ENCODE measurements around the gene ASMTL. TPM values are rescaled to one million over a fixed set of nuclear protein-coding genes. Genes with fewer than 3 reads are reported as not detected.
A peak's percentile ranks its signal among the peaks of the same experiment; 100 is the strongest.

The ASMTL gene
- polyA plus RNA-seq, 1 experiment: 18.9 TPM

GRCh38 chrX:1453395-1453783 is 680 bp upstream of the ASMTL start:
- no peaks in the 10 kb centered on the region for H3K27me3 ChIP-seq (ENCODE audit: control insufficient read depth, insufficient read depth, low read length)
- peak; percentile 33 for DNase-seq (ENCODE audit: low read depth, low spot score)
- CTCF ChIA-PET: no interaction called here
- H3K9me3 ChIP-seq (ENCODE audit: control insufficient read depth, insufficient read depth, low read length): peaks cover 7% of the 10 kb centered on the region
- H3K4me3 ChIP-seq (ENCODE audit: low read depth, low read length): peak overlapping the region; percentile 73
- peak overlapping the region; percentile 89 for H3K27ac ChIP-seq (ENCODE audit: low read depth, low read length)
- no peak for TF ChIP-seq CTCF (IDR thresholded peaks at IDR 0.05; ENCODE audit: low read depth, low read length)
- POLR2A ChIA-PET: no interaction called here

- DNase-seq (ENCODE audit: low read depth, low spot score): no peak
- Histone ChIP-seq H3K4me3 (ENCODE audit: low read depth, low read length) (peak overlapping the region; percentile 87), H3K27ac (ENCODE audit: low read depth, low read length) (no peak overlapping the region), H3K27me3 (ENCODE audit: control insufficient read depth, insufficient read depth, low read length) (no peaks in the 10 kb centered on the region), H3K9me3 (ENCODE audit: control insufficient read depth, insufficient read depth, low read length) (peaks cover 12% of the 10 kb centered on the region)
- no peak for TF ChIP-seq CTCF (IDR thresholded peaks at IDR 0.05; ENCODE audit: low read depth, low read length)
- POLR2A ChIA-PET: no interaction called here
- CTCF ChIA-PET: no interaction called here
These were observed 821 bp downstream of the ASMTL start for GRCh38 chrX:1451661-1452515.

- ChIA-PET CTCF (no interaction called here), POLR2A (no interaction called here)
- peaks cover 12% of the 10 kb centered on the region for H3K9me3 ChIP-seq (ENCODE audit: control insufficient read depth, insufficient read depth, low read length)
- TF ChIP-seq CTCF (IDR thresholded peaks at IDR 0.05; ENCODE audit: low read depth, low read length): no peak
- H3K27me3 ChIP-seq (ENCODE audit: control insufficient read depth, insufficient read depth, low read length): no peaks in the 10 kb centered on the region
- H3K4me3 ChIP-seq (ENCODE audit: low read depth, low read length): no peak overlapping the region
- no peak for DNase-seq (ENCODE audit: low read depth, low spot score)
- H3K27ac ChIP-seq (ENCODE audit: low read depth, low read length): no peak overlapping the region
These were observed 1.5 kb downstream of the ASMTL start for GRCh38 chrX:1451251-1451660.

GRCh38 chrX:1450361-1451161 is 2.1 kb downstream of the ASMTL start:
- Histone ChIP-seq H3K27ac (ENCODE audit: low read depth, low read length) (no peak overlapping the region), H3K4me3 (ENCODE audit: low read depth, low read length) (no peak overlapping the region), H3K9me3 (ENCODE audit: control insufficient read depth, insufficient read depth, low read length) (peaks cover 12% of the 10 kb centered on the region), H3K27me3 (ENCODE audit: control insufficient read depth, insufficient read depth, low read length) (no peaks in the 10 kb centered on the region)
- no peak for DNase-seq (ENCODE audit: low read depth, low spot score)
- ChIA-PET POLR2A (no interaction called here), CTCF (no interaction called here)
- no peak for TF ChIP-seq CTCF (IDR thresholded peaks at IDR 0.05; ENCODE audit: low read depth, low read length)

GRCh38 chrX:1449823-1450149 is 2.9 kb downstream of the ASMTL start:
- H3K27me3 ChIP-seq (ENCODE audit: control insufficient read depth, insufficient read depth, low read length): no peaks in the 10 kb centered on the region
- ChIA-PET POLR2A (no interaction called here), CTCF (no interaction called here)
- no peak for DNase-seq (ENCODE audit: low read depth, low spot score)
- H3K4me3 ChIP-seq (ENCODE audit: low read depth, low read length): no peak overlapping the region
- no peak overlapping the region for H3K27ac ChIP-seq (ENCODE audit: low read depth, low read length)
- TF ChIP-seq CTCF (IDR thresholded peaks at IDR 0.05; ENCODE audit: low read depth, low read length): no peak
- H3K9me3 ChIP-seq (ENCODE audit: control insufficient read depth, insufficient read depth, low read length): peaks cover 15% of the 10 kb centered on the region
